Superior temporal gyrus (tissue), 1 donor: ENCODE data around the gene DNALI1.

Experiments
- DNase-seq: peaks from one replicate; pipeline ENCODE4 v3.0.0-alpha.2; 2016; ENCODE audit errors: extremely low spot score

The DNALI1 gene

DNA sequence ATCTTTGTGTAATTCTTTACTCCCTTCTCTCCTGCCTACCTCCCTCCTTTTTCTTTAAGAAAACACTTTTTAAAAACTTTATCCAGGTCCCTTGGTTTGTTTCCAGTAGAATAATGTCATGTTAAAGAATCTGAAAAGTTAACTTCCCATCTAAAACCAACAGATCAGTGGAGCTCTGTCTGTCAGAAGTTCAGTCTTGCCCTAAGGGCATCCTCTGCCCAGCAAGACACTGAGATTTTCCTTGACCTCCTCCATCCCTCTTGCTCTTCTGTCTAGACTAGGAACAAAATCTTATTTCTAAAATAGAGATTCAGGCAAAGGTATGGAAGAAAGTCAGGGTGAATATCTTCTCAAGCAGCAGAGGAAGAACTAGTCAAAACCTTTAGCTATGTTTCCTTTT lies 44.7 kb downstream of the DNALI1 start:
- DNase-seq = no peak

DNA sequence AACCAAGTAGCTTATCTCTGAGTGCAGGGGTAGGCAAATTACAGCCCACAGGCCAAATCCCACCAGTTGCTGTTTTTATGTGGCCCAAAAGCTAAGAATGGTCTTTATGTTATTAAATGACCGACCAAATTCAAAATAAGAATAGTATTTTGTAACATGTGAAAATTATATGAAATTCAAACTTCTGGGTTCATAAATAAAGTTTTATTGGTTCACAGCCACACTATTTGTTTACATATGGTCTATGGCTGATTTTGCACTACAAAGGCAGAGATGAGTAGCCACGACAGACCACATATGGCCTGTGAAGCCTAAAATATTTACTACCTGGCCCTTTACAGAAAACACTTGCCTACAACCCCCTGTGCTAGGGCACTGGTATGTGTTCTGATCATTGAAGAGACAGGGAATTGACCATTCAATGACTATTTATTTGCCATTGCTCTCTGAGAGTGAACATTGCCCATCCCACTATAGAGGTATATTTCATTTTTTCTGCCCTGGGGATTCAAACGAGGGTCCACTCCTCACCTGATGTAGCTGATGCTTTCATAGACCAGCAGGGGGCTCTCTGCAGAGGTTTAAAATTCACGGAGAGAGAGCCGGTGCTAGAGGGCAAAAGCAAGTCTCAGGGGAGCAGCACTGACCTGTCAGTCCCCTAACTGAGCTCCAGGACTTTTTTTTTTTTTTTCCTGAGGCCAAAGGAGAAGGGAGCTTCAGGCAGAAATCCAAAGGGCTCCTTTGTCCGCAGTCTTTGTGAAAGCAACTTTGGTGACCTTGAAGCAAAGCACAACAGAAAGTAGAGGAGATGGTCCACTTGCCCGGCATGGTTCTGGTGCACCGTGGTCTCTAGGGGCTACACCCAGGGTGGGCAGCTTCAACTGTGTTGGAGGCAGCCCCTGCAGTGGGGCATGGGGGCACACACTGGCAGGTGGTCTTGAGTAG lies 46.3 kb downstream of the DNALI1 start:
- peak; percentile 59 for DNase-seq

DNA sequence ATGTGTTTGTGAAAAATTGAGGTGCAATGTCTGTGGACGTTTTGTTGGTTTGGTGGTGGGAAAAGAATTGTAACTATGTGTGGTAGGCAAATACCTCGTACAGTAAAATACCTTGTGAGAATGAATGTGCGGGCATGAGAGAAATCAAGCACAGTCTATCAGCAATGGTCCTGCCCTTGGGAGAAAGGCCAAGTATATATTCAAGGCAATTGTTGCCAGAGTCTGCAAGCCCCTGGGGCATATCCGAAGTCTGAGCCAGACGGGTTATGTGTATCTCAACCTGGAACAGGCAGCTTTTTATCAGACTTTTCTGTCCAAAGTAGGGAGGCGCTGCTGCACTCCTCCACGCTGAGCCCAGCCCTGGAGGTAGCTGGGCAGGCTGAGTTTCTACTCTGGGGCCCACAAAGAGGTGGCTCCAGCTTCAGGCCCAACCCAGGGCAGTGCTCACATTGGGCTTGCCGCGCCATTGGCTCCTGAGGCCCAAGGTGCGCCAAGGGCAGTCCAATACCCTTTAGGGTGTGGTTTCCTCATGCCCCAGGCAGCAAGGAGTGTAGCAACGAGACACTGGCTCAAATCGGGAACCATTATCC lies 48.4 kb downstream of the DNALI1 start:
- no peak for DNase-seq

DNA sequence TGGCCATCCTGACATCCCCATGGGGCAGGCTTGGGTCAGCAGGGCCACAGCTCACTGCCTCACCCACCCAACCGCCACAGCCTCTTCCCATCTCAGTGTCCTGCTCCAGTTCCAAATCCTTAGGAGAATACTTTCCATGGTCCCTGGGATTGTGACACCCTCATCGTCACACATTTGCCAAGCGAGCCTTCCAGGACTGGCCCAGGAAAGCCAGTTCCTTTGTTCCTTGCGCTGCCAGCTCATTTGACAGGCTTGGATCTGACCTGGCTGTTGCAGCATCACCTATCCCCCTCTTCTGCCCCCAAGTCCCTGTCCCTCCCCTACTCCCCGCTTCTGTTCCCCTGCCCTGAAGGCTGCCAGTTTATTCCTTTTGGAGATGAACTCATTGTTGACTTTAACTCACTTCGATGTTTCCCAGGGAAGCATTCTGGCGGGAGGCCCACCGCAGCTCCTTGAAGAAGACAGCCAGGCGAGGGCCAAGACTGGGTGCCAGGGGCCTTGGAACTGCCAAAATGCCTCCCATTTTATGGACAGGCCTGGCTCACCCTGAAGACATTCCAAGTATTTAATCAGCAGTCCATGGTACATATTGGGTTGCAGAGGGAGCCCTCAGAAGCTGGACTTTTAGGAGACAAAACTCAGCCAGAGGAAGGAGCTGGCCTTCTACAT lies 49.2 kb downstream of the DNALI1 start:
- DNase-seq = no peak

DNA sequence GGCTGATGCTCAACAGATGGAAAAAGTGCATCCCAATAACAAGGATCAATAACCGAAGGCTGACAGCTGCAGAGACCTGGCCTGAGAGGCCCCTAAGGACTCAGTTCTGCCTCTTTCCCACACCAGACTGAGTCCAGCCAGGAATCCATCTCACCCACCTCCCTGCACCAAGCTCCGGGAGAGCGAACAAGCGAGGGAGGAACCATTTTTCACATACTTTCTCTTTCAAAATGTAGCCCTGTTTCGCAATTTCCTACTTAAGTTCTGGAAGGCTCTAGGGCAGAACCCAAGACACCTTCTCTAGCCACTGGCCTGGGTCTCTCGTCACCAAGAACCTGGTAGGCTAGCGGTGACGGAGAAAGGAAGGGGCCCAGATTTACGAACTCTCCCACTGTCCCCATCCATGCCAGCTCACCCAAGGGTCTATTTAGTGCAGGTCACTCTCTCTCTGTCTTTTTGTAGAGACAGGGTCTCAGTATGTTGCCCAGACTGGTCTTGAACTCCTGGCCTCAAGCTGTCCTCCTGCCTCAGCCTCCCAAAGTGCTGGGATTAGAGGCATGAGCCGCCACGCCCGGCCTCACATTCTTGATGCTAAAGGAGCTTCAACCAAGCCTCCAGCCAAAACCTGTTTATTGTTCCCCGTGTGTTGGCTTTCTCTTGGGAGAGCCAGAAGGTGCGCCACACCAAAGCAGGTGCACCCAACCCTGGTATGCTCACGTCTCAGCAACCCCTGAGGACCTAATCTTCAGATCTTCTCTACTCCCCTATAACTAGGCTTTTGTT lies 49.9 kb downstream of the DNALI1 start:
- DNase-seq = no peak

DNA sequence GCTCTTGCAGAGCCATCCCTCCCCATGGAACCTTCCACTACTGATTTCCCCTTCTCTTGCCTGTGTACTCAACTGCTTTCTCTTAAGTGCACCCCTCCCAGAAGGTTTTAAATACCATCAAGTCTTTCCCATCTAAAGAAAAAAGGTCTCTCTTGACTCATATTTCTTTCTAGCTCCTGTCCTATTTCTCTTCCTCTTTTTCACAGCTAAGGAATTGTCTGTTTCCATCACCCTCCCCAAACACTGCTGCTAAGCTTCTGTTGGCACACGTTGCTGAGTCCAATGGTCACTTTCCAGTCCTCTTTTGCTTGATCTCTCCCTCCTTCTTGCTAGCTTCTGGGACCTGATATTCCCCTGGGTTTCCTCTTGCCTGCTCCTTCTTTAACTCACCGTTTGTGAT lies 52.3 kb downstream of the DNALI1 start:
- no peak for DNase-seq

DNA sequence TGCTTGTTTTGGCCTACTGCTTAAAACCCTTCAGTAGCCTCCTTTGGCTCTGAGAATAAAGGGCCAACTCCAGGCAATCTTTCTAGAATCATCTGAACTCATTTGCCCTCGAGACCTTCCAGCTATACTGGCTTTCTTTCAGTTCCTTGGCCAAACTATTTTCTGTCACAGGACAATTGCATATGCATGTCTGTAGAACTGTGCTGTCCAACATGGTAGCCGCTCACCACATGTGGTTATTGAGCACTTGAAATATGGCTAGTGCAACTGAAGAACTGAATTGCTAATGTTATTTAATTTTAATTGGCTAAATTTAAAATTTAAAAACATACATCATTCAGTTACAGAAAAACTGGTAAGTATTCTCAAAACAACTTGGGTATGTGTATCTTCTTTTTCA lies 53.3 kb downstream of the DNALI1 start:
- no peak for DNase-seq

DNA sequence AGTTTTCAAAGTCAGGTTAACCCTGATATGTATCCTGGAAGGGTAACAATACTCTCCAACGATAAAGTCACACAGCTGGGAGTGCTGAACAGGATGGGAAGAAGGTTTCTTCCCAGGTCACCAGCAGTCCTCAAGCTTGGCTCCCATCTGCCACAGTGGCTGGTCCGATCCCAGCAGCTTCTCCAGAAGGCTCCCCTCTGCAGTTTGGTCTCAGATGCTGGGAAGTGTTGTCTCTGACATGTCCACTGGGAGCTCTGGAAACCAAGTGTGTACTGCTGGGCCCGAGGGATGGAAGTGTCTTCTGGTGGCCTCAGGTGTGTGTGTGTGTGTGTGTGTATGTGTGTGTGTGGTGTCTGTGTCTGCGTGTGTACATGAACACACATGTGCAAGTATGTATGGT lies 55.4 kb downstream of the DNALI1 start:
- DNase-seq = no peak

DNA sequence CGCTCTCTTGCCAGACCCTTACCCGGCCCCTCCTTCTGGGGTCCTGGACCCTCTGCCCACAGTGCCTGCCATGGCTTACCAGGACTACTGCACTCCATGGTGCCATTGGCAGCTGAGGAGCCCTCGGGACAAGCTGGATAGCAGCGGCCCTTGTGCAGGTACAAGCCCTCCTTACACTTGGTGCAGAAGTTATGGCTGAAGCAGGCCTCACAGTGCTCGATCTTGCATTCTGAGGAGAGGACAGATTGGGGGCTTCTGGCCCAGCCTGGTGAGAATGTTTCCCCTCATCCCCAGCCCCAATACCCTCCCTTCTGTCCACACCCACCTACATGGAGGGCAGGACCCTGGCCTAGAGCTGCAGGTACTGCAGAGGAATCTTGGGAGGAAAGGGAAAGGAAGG lies 57.4 kb downstream of the DNALI1 start:
- DNase-seq = no peak

DNA sequence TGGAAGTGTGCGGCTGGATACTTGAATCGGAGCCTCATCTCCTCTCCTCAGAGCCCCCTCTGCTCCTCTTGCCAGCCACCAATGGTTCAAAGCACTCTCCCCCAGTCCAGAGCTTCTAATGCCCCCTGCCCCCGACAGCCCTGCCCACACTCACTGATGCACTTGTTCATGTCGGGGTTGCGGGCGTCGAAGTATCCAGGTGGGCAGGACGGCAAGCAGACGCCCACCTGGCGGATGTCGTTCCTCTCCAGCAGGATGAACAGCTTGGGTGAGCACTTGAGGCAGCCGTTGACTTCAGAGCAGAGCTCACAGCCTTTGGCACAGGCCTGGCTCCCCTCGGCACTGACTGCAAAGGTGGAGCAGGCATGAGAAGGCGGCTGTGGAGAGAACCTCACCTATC lies 59.6 kb downstream of the DNALI1 start:
- DNase-seq = no peak
